GM19328 (cell line): Measurements from ENCODE around the gene RESF1.

Experiments
- ATAC-seq: cut with Tn5 transposase; IDR thresholded peaks from one replicate; pipeline ENCODE4 v1.9.1; 2021; ENCODE audit warnings: mild to moderate bottlenecking, moderate library complexity; ENCODE audit not compliant: unreplicated experiment

RESF1 gene

DNA sequence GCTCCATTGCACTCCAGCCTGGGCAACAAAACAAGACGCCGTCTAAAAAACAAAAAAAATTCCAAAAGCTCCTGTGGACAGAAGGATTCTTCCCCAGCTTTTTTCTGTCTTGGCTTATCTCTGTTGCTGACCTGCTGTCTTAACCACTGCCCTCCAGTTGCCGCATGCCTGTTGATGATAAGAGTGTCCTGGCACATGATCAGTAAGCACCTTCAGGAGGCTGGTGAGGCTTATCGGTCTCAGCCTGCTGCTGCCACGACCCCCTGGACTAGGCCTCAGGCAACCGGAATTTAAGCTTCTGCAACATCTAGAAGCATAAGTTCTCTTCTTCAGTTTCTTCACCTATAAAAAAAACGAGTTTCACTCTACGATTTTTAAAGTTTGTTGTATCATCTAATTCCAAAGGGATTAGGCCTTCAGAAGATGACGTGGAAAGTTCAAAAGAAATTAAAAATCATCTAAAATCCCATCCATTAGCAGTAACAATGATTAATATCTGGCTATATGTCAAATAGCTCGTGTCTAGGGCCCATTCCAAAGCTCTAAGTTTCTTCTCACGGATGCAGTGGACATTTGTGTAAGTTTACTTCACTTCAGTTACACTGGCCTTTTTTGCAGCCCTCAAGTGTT lies 46.4 kb downstream of the RESF1 start:
- no peak for ATAC-seq
